Lower leg skin (tissue), 3 donors: ENCODE measurements around the gene OOSP2.
"Not testable (repeated sequence)": the region's sequence is repeated elsewhere in the genome, so short reads cannot be mapped to it uniquely, and the experiment has no call there.

Source experiments
- POLR2A ChIP-seq, 2 donors: fragments of 450-650 bp; IDR thresholded peaks; one replicate each; pipeline ENCODE4 v1.6.1; 2016 to 2017; ENCODE audit warnings: antibody characterized with exemption in 2 of 2, mild to moderate bottlenecking in 1 of 2, moderate library complexity in 1 of 2
- TF ChIP-seq, protein P1 (sequence below), 3 donors: fragments of 450-650 bp; IDR thresholded peaks; one replicate each; pipeline ENCODE4 v1.5.1; 2016; ENCODE audit warnings: antibody characterized with exemption in 3 of 3, mild to moderate bottlenecking in 3 of 3, moderate library complexity in 2 of 3

DNA sequence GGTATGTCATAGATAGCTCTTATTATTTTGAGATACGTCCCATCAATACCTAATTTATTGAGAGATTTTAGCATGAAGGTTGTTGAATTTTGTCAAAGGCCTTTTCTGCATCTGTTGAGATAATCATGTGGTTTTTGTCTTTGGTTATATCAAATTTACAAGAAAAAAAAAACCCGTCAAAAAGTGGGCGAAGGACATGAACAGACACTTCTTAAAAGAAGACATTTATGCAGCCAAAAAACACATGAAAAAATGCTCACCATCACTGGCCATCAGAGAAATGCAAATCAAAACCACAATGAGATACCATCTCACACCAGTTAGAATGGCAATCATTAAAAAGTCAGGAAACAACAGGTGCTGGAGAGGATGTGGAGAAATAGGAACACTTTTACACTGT, 10.6 kb downstream of the OOSP2 start:
- TF ChIP-seq, protein P1, sequence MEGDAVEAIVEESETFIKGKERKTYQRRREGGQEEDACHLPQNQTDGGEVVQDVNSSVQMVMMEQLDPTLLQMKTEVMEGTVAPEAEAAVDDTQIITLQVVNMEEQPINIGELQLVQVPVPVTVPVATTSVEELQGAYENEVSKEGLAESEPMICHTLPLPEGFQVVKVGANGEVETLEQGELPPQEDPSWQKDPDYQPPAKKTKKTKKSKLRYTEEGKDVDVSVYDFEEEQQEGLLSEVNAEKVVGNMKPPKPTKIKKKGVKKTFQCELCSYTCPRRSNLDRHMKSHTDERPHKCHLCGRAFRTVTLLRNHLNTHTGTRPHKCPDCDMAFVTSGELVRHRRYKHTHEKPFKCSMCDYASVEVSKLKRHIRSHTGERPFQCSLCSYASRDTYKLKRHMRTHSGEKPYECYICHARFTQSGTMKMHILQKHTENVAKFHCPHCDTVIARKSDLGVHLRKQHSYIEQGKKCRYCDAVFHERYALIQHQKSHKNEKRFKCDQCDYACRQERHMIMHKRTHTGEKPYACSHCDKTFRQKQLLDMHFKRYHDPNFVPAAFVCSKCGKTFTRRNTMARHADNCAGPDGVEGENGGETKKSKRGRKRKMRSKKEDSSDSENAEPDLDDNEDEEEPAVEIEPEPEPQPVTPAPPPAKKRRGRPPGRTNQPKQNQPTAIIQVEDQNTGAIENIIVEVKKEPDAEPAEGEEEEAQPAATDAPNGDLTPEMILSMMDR (IDR thresholded peaks at IDR 0.05) = not testable (repeated sequence)
- TF ChIP-seq POLR2A (IDR thresholded peaks at IDR 0.05) = not testable (repeated sequence)
